ENCODE results near the gene DYNLRB1.

DYNLRB1 gene

DNA sequence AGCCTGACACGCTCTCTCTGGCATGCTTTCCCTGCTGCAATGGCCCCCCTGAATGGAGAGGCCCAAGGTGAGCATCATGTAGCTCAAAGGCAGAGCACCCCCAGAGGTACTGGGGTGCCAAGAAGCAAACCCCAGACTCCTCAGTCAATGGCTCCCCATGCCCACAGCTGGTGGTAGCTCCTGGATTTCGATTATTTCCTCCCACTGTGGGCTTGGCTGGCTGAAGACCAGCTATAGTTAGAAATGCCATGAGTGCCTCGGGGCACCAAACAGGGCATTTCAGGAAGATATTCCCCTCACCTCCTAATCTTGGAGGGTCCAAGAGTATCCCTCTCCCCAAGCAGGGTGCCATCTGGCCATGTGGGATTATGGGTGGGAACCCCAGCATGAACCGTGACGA lies 59.0 kb downstream of the DYNLRB1 start:
- Histone ChIP-seq H3K4me3 (replicated peaks; ENCODE audit: low read depth, low read length) (no peak overlapping the region), H3K27me3 (replicated peaks; ENCODE audit: control insufficient read depth, insufficient read depth, low read length) (no peaks in the 10 kb centered on the region), H3K36me3 (ENCODE audit: control insufficient read depth, insufficient read depth, low read length) (peaks cover 3% of the 10 kb centered on the region; the same call in 1 of the 2 replicates)
- TF ChIP-seq CTCF (IDR thresholded peaks at IDR 0.05; ENCODE audit: insufficient read depth, low read length, poor library complexity, severe bottlenecking): no peak
- no peak for DNase-seq (ENCODE audit: extremely low read depth, insufficient read length)

DNA sequence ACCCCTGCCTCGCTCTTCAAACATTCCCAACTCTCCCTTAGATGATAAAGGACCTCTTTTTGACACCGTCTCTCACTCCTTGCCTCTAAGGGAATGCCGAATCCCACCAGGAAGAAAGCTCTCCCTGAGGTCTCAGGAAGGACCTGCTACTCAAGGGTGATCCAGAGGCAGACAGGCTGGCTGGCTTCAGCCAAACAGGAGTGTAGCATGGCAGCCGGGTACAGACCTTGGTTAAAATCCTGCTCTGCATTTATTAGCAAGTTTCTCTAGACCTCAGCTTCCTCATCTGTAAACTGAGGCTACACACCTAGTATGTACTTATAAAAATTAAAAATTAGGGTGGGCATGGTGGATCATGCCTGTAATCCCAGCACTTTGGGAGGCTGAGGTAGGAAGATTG lies 59.5 kb downstream of the DYNLRB1 start:
- DNase-seq (ENCODE audit: extremely low read depth, insufficient read length): no peak

GRCh38 chr20:34577061-34577460 lies 60.8 kb downstream of the DYNLRB1 start:
- Histone ChIP-seq H3K27me3 (replicated peaks; ENCODE audit: control insufficient read depth, insufficient read depth, low read length) (no peaks in the 10 kb centered on the region), H3K4me3 (replicated peaks; ENCODE audit: low read depth, low read length) (no peak overlapping the region), H3K36me3 (ENCODE audit: control insufficient read depth, insufficient read depth, low read length) (peaks cover 1% of the 10 kb centered on the region)
- DNase-seq (ENCODE audit: extremely low read depth, insufficient read length): no peak
- no peak for TF ChIP-seq CTCF (IDR thresholded peaks at IDR 0.05; ENCODE audit: insufficient read depth, low read length, poor library complexity, severe bottlenecking)

More for the DNA sequence above, 59.5 kb downstream of the DYNLRB1 start:
- no peaks in the 10 kb centered on the region for H3K27me3 ChIP-seq (replicated peaks; ENCODE audit: control insufficient read depth, insufficient read depth, low read length)
- TF ChIP-seq CTCF (IDR thresholded peaks at IDR 0.05; ENCODE audit: insufficient read depth, low read length, poor library complexity, severe bottlenecking): no peak
- H3K36me3 ChIP-seq (ENCODE audit: control insufficient read depth, insufficient read depth, low read length): peaks cover 5% of the 10 kb centered on the region
- H3K4me3 ChIP-seq (replicated peaks; ENCODE audit: low read depth, low read length): no peak overlapping the region

- DNase-seq (ENCODE audit: extremely low read depth, insufficient read length): no peak
- TF ChIP-seq CTCF (IDR thresholded peaks at IDR 0.05; ENCODE audit: insufficient read depth, low read length, poor library complexity, severe bottlenecking): no peak
- H3K36me3 ChIP-seq (ENCODE audit: control insufficient read depth, insufficient read depth, low read length): peaks cover 1% of the 10 kb centered on the region
- no peaks in the 10 kb centered on the region for H3K27me3 ChIP-seq (replicated peaks; ENCODE audit: control insufficient read depth, insufficient read depth, low read length)
- no peak overlapping the region for H3K4me3 ChIP-seq (replicated peaks; ENCODE audit: low read depth, low read length)
These were observed 61.8 kb downstream of the DYNLRB1 start for GRCh38 chr20:34578025-34578424.

- no peaks in the 10 kb centered on the region for H3K27me3 ChIP-seq (replicated peaks; ENCODE audit: control insufficient read depth, insufficient read depth, low read length)
- H3K36me3 ChIP-seq (ENCODE audit: control insufficient read depth, insufficient read depth, low read length): peaks cover 1% of the 10 kb centered on the region
- no peak for DNase-seq (ENCODE audit: extremely low read depth, insufficient read length)
- TF ChIP-seq CTCF (IDR thresholded peaks at IDR 0.05; ENCODE audit: insufficient read depth, low read length, poor library complexity, severe bottlenecking): no peak
- H3K4me3 ChIP-seq (replicated peaks; ENCODE audit: low read depth, low read length): no peak overlapping the region
These were observed 62.3 kb downstream of the DYNLRB1 start for GRCh38 chr20:34578521-34578920.
